GM19035 (cell line): Measurements from ENCODE around the gene EBLN1.
"Not testable (repeated sequence)": the region's sequence is repeated elsewhere in the genome, so short reads cannot be mapped to it uniquely, and the experiment has no call there.

ENCODE experiments used
- ATAC-seq: cut with Tn5 transposase; IDR thresholded peaks from one replicate; pipeline ENCODE4 v1.9.1; 2021; ENCODE audit not compliant: unreplicated experiment

The EBLN1 gene

DNA sequence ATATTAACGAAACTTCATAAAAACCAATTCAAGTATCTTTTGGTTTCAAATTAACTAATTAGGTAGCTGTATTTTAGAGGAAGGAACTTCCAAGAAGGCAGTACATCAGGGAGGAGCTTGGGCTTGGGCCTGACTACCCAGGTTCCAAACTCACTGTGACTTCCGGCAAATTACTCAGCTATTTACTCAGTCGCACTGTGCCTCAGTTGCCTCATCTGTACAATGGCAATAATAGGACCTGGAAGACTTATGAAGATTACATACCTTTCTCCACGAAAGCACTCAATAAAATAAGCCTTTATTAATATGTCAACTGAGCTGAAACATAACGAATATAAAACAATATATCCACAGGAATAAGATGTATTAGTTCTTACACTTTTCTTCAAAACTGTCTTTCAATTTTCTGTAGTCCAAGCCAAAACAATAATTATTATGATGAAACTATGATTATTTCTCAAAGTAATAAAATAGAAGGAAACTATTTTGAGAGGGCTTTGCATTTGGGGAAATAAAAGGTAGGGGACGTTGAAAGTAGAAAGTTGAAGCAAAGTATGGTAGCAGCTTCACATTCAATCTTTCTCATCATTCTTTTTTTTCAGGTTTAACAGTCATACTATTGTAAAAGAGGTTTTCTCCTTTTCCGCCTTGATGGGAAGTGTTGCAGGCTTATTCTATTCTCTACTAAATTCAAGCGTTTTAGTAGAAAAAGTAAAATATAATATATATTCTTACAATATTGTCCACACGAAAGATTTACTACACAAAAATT is 10.5 kb upstream of the EBLN1 start:
- ATAC-seq, result no peak

DNA sequence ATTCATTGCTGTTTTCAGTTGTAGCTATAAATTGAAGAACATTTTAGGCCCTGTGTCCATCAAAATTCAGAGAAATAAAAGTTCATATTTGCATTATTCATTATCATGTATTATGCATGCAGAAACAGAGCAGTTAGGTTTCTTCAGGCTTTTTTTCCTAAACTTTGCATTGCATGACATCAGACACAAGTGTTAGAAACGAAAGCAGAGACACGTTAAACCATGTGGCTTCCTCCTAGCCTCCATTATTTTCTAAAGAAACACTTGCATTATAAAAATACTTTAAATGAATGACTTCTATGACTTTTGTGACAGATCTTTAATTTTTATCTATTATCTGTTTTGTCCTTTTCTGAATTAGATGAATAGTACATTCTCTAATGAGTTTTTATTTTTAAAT is 8.8 kb upstream of the EBLN1 start:
- ATAC-seq, result no peak

DNA sequence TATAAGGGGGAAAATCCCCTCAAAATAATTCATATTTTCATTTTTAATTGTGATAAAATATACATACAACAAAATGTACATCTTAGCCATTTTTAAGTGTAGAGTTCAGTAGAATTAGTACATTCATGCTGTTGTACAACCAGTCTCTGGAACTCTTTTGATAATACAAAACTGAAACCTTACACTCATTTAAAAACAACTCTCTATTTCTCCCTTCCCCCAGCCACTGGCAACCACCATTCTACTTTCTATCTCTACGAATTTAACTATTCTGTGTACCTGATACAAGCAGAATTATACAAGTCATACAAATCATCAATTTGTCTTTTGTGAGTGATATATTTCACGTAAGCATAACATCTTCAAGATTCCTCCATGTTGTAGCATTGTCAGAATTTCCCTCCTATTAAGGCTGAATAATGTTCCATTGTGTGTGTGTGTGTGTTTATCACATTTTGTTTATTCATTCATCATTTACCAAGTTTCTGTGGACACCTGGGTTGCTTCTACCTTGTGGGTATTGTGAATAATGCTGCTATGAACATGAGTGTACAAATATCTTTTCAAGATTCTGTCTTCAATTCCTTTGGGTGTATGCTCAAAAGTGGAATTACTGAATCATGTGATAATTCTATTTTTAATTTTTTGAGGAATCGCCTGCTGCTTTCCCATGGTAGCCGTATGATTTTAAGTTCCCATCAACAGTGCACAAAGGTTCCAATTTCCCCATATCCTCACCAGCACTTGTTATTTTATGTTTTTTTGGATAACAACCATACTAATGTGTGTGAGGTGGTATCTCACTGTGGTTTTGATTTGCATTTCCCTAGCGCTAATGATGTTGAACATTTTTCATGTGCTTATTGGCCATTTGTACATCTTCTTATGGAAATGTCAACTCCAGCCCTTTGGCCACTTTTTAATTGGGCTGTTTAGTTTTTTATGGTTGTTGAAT is 4.7 kb upstream of the EBLN1 start:
- ATAC-seq, result peak; percentile 79

DNA sequence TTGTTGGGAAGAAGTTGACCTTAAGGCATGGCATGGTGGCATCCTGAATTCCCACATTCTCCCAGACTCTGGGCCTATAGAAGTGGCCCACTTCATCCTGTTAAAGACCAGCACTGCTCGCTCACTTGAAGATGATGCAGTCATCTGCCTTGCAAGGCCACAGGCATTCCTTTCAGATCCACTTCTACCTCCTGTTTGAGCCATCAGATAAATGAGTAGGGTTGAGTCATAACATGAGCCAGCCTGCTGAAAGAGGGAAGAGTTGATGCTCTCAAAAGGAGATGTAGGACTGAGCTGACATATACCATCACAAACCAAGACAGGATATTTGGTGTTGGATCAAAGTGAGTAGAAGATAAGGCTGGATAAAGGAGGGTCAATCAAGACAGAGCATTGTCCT is 1.5 kb upstream of the EBLN1 start:
- ATAC-seq, result no peak

DNA sequence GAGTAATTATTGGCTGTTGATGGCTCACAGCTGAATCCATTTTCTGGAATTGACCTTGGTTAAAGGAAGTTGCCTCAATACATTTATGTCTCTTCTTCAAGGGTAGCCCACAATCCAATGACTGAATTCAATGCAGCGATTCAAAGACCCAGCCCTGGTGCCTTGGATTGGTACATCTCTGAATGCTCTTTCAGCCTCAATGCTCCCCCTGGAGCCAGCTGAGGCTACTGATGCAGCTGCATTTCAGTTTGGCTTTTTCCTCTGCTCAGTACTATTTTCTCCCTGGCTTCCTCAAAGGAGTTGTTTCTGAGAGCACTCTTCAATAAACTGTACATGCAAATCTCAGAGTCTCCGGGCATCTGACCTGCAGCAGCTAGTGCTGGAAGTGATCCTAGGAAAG is 633 bp upstream of the EBLN1 start:
- no peak for ATAC-seq

DNA sequence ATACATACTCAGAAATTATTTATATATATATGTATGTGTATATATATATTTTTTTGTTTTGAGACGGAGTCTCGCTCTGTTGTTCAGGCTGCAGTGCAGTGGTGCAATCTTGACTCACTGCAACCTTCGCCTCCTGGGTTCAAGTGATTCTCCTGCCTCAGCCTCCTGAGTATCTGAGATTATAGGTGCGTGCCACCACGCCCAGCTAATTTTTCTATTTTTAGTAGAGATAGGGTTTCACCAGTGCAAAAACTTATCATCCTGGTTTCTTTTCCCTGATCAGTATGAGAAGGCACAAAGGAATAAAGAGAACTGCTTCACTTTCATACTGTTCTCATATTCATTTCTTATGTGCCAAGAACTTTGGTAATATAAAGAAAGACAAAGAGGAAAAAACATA is 731 bp downstream of the EBLN1 start:
- ATAC-seq, result not testable (repeated sequence)

DNA sequence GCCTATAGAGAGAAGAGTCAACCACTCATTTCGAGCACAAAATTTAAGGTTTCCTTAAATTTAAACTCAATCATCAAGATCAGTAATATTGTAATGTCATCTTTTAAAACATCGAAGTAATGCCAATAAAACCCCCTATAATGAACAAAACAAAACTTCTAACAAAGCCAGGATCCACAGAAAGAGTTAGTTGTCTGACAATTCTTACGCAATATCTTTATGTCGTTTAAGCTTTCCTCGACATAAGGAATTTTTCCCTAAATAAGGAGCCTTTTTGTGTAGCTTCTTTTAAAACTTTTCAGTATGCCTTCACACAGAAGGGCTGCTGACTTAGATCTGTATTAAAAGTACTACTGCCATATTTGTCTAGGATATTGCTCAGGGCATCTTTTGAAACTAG is 7.5 kb downstream of the EBLN1 start:
- no peak for ATAC-seq

DNA sequence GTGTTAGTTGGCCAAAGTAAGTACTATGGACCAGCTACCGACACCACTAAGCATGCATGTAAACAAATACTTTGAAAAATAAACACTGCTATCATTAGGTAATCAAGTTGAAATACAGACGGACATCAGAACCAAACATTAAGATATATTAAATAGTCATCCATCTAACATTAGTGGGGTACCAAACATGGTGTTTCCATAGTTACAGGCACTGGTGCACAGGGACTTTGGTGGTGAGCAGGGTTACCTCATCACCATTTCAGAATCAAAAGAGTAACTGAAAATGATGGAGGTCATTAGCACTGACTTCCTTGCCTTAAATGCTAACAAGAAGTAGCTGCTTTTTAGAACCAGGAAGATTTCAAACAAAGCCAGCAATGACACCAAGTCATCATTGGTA is 23.9 kb downstream of the EBLN1 start:
- ATAC-seq, result no peak

DNA sequence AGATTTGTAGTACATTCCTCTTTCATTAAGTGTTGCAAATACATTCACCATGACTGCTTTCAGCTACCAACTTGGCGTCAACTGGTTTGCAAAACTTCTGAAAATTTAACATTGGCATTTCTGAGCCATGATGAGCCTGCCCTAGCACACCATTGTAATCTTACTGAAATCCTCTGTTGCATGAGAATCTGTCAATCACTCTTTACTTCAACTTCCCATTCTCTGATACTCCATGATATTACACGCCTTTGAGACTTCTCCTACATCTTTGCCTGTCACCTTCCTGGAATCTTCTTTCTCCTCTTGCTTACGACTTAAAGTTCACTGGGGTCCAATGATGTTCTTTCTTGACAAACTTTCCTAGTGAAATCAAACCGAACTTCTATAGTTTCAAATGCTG is 32.2 kb downstream of the EBLN1 start:
- no peak for ATAC-seq

DNA sequence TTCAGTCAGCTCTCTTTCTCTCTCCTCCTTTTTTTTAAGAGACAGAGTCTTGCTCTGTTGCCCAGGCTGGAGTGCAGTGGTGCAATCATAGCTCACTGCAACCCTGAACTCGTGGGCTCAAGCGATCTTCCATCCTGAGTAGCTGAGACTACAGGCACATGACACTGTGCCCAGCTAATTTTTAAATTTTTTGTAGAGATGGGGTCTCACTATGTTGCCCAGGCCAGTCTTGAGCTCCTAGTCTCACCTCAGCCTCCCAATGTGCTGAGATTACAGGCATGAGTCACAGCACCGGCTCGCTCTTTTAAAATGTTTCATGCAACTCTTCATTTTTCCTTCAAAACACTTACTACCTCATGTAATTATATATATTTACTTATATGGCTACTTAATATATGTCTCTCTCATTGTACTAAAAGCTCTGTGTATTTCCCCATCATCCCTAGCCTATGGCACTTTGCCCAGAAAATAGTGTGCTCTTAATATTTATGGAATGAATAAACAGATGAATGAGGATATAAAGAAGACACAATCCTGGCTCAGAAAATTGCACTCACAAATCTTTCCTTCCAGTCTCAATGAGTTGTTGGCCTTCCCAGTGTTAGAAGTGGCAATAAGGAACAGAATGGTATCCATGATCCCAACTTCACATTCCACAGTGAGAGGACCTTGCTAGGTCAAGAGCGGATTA is 33.9 kb downstream of the EBLN1 start:
- no peak for ATAC-seq

DNA sequence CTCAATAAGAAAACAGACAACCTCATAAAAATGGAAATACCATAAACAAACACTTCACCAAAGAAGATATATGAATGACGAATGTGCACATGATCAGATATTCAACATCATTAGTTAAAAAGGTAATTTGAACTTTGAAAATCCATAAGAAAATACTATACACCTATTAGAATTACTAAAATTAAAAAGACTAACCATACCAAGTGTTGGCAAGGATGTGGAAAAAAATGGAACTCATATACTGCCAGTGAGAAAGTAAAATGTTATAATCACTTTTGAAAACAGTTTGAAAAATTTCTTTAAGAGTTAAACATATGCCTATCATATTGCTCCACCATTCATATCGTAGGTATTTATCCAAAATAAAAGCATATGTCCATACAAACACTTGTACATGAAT is 37.1 kb downstream of the EBLN1 start:
- no peak for ATAC-seq

DNA sequence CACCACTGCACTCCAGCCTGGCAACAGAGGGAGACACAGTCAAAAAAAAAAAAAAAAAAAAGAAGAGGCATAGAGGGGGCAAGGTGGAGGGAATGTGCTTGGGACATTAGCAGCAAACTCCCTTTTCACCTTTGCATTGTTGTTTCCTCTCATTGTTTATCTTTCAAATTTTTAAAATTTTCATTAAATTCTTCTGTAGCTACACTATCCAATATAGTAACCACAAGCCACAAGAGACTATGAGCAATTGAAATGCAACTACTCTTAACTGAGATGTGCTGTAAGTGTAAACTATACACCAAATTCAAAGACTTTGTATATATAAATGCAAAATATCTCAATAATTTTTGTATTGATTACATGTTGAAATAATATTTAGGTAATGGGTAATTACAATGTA is 43.4 kb downstream of the EBLN1 start:
- no peak for ATAC-seq

DNA sequence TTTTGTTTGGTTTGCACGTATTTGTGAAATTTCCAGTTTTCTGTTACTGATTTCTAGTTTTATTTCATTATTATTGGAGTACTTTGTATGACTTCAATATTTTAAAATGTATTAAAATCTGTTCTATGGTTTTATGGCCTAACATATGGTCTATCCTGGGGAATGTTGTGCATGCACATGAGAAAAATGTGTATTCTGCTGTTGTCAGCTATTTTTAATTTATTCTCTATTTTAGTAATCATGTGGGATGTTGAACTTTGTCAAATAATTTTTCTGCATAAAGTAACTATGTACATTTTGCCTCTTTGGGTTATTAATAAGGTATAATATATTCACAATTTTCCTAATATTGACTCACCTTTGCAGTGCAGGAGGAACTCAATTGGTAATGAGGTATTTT is 46.7 kb downstream of the EBLN1 start:
- ATAC-seq, result no peak

DNA sequence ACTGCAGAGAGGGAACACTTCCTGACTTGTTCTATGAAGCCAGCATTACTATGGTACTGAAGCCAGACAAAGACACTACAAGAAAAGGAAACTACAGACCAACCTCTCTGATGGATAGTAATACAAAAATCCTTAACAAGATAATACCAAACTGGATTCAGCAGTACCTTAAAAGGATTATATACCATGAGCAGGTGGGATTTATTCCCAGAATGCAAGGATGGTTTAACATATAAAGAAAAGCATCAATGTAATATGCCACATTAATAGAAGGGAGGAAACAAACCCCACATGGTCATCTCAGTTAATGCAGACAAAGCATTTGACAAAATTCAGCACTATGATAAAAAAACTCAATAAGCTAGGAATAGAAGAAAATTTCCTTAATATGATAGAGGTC is 47.2 kb downstream of the EBLN1 start:
- ATAC-seq, result no peak

DNA sequence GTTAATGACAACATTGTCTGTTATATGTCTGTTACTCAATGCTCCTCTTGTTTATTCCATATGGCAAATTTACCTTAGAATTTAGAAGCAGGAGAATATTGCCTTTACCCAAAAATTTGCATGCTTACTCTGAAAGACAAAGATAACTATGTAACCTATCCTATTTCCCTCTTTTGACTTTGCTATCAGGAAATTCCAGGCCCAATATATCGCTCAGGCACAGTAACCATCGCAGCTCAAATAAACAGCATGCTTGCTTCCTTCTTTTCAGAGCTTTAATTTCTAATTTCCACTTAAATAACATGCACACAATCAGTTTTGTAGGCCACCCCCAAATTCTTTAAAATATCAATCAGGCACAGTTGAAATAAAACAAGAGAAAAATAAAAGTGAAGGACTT is 57.8 kb downstream of the EBLN1 start:
- no peak for ATAC-seq

DNA sequence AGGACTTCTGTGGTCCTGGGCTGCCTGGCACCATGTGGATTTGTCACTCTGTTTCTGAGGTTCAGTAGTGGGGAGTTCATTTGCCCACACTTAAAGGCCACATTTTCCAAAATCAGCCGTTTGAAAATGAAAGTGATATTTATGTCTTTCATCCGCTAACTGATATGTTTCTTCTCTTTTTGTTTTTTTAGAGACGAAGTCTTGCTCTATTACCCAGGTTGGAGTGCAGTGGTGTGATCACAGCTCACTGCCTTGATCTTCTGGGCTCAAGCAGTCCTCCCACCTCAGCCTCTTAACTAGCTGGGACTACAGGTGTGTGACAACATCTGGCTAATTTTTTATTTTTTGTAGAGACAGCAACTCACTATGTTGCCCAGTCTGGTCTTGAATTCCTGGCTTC is 58.6 kb downstream of the EBLN1 start:
- no peak for ATAC-seq
